Thyroid gland (tissue), 4 donors: Measurements from ENCODE around the gene SUCLG2.

Experiments used
- CTCF ChIP-seq, 6 experiments: fragments of 200-600 bp in 3 of 6; fragments of 450-650 bp in 3 of 6; sonication (generic) in 3 of 6; IDR thresholded peaks; one replicate each; pipeline ENCODE4 v1.5.1; 2016 to 2019; ENCODE audit warnings: antibody characterized with exemption in 6 of 6, mild to moderate bottlenecking in 2 of 6, inconsistent platforms in 1 of 6, moderate library complexity in 1 of 6
- POLR2A ChIP-seq, 2 donors: fragments of 450-650 bp; IDR thresholded peaks; one replicate each; pipeline ENCODE4 v1.6.1; 2017; ENCODE audit warnings: antibody characterized with exemption in 2 of 2, mild to moderate bottlenecking in 2 of 2, moderate library complexity in 1 of 2

DNA sequence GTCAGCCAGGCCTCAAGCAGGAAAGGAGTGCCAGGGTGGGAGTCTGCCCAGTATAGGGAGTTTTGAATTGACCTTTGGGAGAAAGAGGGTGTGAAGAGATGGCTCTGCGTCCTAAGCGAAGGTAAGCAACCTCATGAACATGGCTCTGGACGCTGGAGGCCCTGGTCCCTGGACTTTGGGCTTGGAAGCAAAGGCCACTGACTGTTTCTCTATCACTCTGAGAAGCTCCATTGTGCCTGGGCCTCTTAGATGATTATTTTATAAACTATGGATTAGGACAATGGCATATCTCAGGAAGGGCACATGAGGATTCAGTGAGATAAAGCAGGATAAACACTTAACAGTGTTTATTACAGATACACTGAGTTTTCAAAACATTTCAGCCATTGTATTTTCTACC lies 59.0 kb downstream of the SUCLG2 start:
- TF ChIP-seq CTCF (IDR thresholded peaks at IDR 0.05) (no peak), POLR2A (IDR thresholded peaks at IDR 0.05) (no peak)
